Upper lobe of left lung (tissue), 6 donors: ENCODE results near the gene STX3. TPM values are rescaled to one million over a fixed set of nuclear protein-coding genes. Genes with fewer than 3 reads are reported as not detected.
A peak's percentile ranks its signal among the peaks of the same experiment; 100 is the strongest.

ENCODE experiments used
- ATAC-seq, 2 donors: fragments of 200-7000 bp; cut with Tn5 transposase; one replicate each; pipeline ENCODE4 v1.9.1; 2022; ENCODE audit warnings: mild to moderate bottlenecking in 2 of 2, moderate library complexity in 2 of 2; ENCODE audit not compliant: low FRiP score in 2 of 2
- DNase-seq, 2 donors: peaks; one replicate each; pipeline ENCODE4 v3.0.0-alpha.2; 2019 to 2020
- H3K27ac ChIP-seq, 4 donors: fragments of 200-600 bp; sonication (generic); one replicate each; pipeline ENCODE4 v1.5.1; 2016 to 2019
- H3K27me3 ChIP-seq, 4 donors: fragments of 200-600 bp; sonication (generic); one replicate each; pipeline ENCODE4 v1.5.1; 2017 to 2019
- H3K36me3 ChIP-seq, 4 donors: fragments of 200-600 bp; sonication (generic); one replicate each; pipeline ENCODE4 v1.5.1; 2016 to 2019
- H3K4me1 ChIP-seq, 4 donors: fragments of 200-600 bp; sonication (generic); one replicate each; pipeline ENCODE4 v1.5.1; 2018 to 2019
- H3K4me3 ChIP-seq, 4 donors: fragments of 200-600 bp; sonication (generic); one replicate each; pipeline ENCODE4 v1.5.1; 2017 to 2019; ENCODE audit warnings: mild to moderate bottlenecking in 2 of 4, moderate library complexity in 1 of 4
- H3K9me3 ChIP-seq, 4 donors: fragments of 200-600 bp; sonication (generic); one replicate each; pipeline ENCODE4 v1.5.1; 2018 to 2019
- CTCF ChIP-seq, 6 experiments: fragments of 450-650 bp in 4 of 6; fragments of 200-600 bp in 2 of 6; sonication (generic) in 2 of 6; IDR thresholded peaks; one replicate each; pipeline ENCODE4 v1.5.1; 2016 to 2019; ENCODE audit warnings: antibody characterized with exemption in 6 of 6
- EP300 ChIP-seq, 4 donors: sonication (generic); formaldehyde crosslinking; IDR thresholded peaks; one replicate each; pipeline ENCODE4 v1.5.1; 2017; ENCODE audit warnings: antibody characterized with exemption in 4 of 4, control low read depth in 2 of 4
- POLR2A ChIP-seq, 4 donors: fragments of 450-650 bp; IDR thresholded peaks; one replicate each; pipeline ENCODE4 v1.5.1; 2016 to 2017; ENCODE audit warnings: antibody characterized with exemption in 4 of 4, mild to moderate bottlenecking in 2 of 4
- POLR2AphosphoS5 ChIP-seq, 2 donors: sonication (generic); formaldehyde crosslinking; IDR thresholded peaks; one replicate each; pipeline ENCODE4 v1.5.1; 2017; ENCODE audit warnings: antibody characterized with exemption in 2 of 2
- WGBS, 2 donors: methylation state at CpG; one replicate each; pipeline ENCODE4 v1.1.5; 2017 to 2018; 5-methylcytosine and 5-hydroxymethylcytosine counted together
- total RNA-seq, 6 donors: library from RNA; depleted of rRNA in 4 of 6; stranded (reverse); fragments of >200 nt in 4 of 6; gene quantifications; one replicate each; pipeline versions ENCODE4 v1.1.0 to v1.2.1, GENCODE V29; 2016 to 2021
- donor health status: DM: no; HTN: no; CAD: no; lungs with moderate emphysema.
- donor health status: DM: no; HTN: yes; CAD: no; lungs with severe emphysema.

STX3 gene
- total RNA-seq, 6 donors from 2014 or later = 65.0 to 145 (median 135) TPM

- Histone ChIP-seq H3K4me1 (no peaks in the 10 kb centered on the region), H3K9me3 (no peaks in the 10 kb centered on the region), H3K27me3 (no peaks in the 10 kb centered on the region), H3K36me3 (no peaks in the 10 kb centered on the region), H3K4me3 (no peak overlapping the region), H3K27ac (no peak overlapping the region)
- no peak for ATAC-seq
- TF ChIP-seq CTCF (IDR thresholded peaks at IDR 0.05) (no peak), POLR2A (IDR thresholded peaks at IDR 0.05) (no peak), POLR2AphosphoS5 (IDR thresholded peaks at IDR 0.05) (no peak), EP300 (IDR thresholded peaks at IDR 0.05) (no peak)
- DNase-seq = no peak
- WGBS, 2 donors = 95 to 100% methylated on average over 1 of the region's 1 CpG
These were observed 27.8 kb upstream of the STX3 start for GRCh38 chr11:59727426-59727825.

- DNase-seq (no peak), ATAC-seq (no peak)
- no peak overlapping the region for H3K4me3 ChIP-seq
- WGBS, 2 donors = 47 to 75% methylated on average over 3 of the region's 3 CpGs
- H3K36me3 ChIP-seq = no peaks in the 10 kb centered on the region
- H3K4me1 ChIP-seq = no peaks in the 10 kb centered on the region
- no peaks in the 10 kb centered on the region for H3K27me3 ChIP-seq
- H3K9me3 ChIP-seq = no peaks in the 10 kb centered on the region
- TF ChIP-seq POLR2A (IDR thresholded peaks at IDR 0.05) = no peak
- no peak for TF ChIP-seq EP300 (IDR thresholded peaks at IDR 0.05)
- TF ChIP-seq CTCF (IDR thresholded peaks at IDR 0.05) = no peak
- no peak for TF ChIP-seq POLR2AphosphoS5 (IDR thresholded peaks at IDR 0.05)
- H3K27ac ChIP-seq = peak overlapping the region in 2 of 4 donors; percentile 7 to 54
These were observed 27.0 kb upstream of the STX3 start for GRCh38 chr11:59728154-59728553.

GRCh38 chr11:59728913-59729312 is 26.3 kb upstream of the STX3 start:
- DNase-seq (peak in 1 of 2 donors; percentile 60), ATAC-seq (peak; percentile 34 to 65)
- Histone ChIP-seq H3K4me1 (no peaks in the 10 kb centered on the region), H3K27ac (peak overlapping the region in 3 of 4 donors; percentile 7 to 54 (median 45)), H3K9me3 (no peaks in the 10 kb centered on the region), H3K4me3 (no peak overlapping the region), H3K36me3 (no peaks in the 10 kb centered on the region), H3K27me3 (no peaks in the 10 kb centered on the region)
- TF ChIP-seq CTCF (IDR thresholded peaks at IDR 0.05) = no peak
- TF ChIP-seq EP300 (IDR thresholded peaks at IDR 0.05) = no peak
- no peak for TF ChIP-seq POLR2A (IDR thresholded peaks at IDR 0.05)
- TF ChIP-seq POLR2AphosphoS5 (IDR thresholded peaks at IDR 0.05) = no peak
- WGBS, 2 donors = 14 to 33% methylated on average over 1 of the region's 1 CpG

- ATAC-seq (no peak), DNase-seq (no peak)
- Histone ChIP-seq H3K36me3 (no peaks in the 10 kb centered on the region), H3K4me1 (no peaks in the 10 kb centered on the region), H3K4me3 (no peak overlapping the region), H3K27ac (peak overlapping the region in 1 of 4 donors; percentile 7), H3K9me3 (no peaks in the 10 kb centered on the region), H3K27me3 (no peaks in the 10 kb centered on the region)
- no peak for TF ChIP-seq POLR2AphosphoS5 (IDR thresholded peaks at IDR 0.05)
- no peak for TF ChIP-seq POLR2A (IDR thresholded peaks at IDR 0.05)
- no peak for TF ChIP-seq EP300 (IDR thresholded peaks at IDR 0.05)
- no peak for TF ChIP-seq CTCF (IDR thresholded peaks at IDR 0.05)
- WGBS, 2 donors = 63 to 88% methylated on average over 5 of the region's 5 CpGs
These were observed 25.3 kb upstream of the STX3 start for GRCh38 chr11:59729834-59730233.

- no peaks in the 10 kb centered on the region for H3K27me3 ChIP-seq
- no peak for ATAC-seq
- H3K4me1 ChIP-seq = no peaks in the 10 kb centered on the region
- no peak overlapping the region for H3K27ac ChIP-seq
- no peak for TF ChIP-seq POLR2A (IDR thresholded peaks at IDR 0.05)
- no peak for TF ChIP-seq CTCF (IDR thresholded peaks at IDR 0.05)
- no peak for TF ChIP-seq POLR2AphosphoS5 (IDR thresholded peaks at IDR 0.05)
- no peak for TF ChIP-seq EP300 (IDR thresholded peaks at IDR 0.05)
- H3K36me3 ChIP-seq = no peaks in the 10 kb centered on the region
- no peak overlapping the region for H3K4me3 ChIP-seq
- H3K9me3 ChIP-seq = no peaks in the 10 kb centered on the region
- WGBS, 2 donors = 59 to 68% methylated on average over 2 of the region's 2 CpGs
- no peak for DNase-seq
These were observed 24.1 kb upstream of the STX3 start for GRCh38 chr11:59730896-59731565.
